ENCODE data around the gene KIAA1549.

- TF ChIP-seq CTCF (IDR thresholded peaks at IDR 0.05; ENCODE audit: low read depth, low read length) (no peak), EZH2phosphoT487 (IDR thresholded peaks at IDR 0.05; ENCODE audit: low read depth) (no peak)
These were observed 196.5 kb downstream of the KIAA1549 start for GRCh38 chr7:138784692-138785091.

Measured in OCI-LY3 (cell line).